Mesenchymal stem cell (in vitro differentiated cells and primary cell): ENCODE measurements around the gene PRKAG3.
A peak's percentile ranks its signal among the peaks of the same experiment; 100 is the strongest.

Experiments used
- DNase-seq: peaks from one replicate; pipeline ENCODE4 v3.0.0-alpha.2; 2013
- H2AFZ ChIP-seq: one replicate; pipeline ENCODE4 v1.6.1; 2013; ENCODE audit warnings: low read depth, mild to moderate bottlenecking, control low read depth, inconsistent platforms, low read length, moderate library complexity
- H2AK5ac ChIP-seq: 2 replicates; pipeline ENCODE4 v1.6.1; 2013; ENCODE audit warnings: low read length, moderate library complexity, mild to moderate bottlenecking, inconsistent platforms; ENCODE audit not compliant: severe bottlenecking
- H2BK120ac ChIP-seq: one replicate; pipeline ENCODE4 v1.6.1; 2013; ENCODE audit warnings: low read depth, mild to moderate bottlenecking, inconsistent platforms, low read length, moderate library complexity
- H2BK12ac ChIP-seq, 2 experiments: one replicate each; pipeline ENCODE4 v1.6.1; 2013; ENCODE audit warnings: inconsistent platforms in 2 of 2, low read length in 2 of 2, mild to moderate bottlenecking in 2 of 2, moderate library complexity in 2 of 2, control low read depth in 1 of 2
- H2BK15ac ChIP-seq: one replicate; pipeline ENCODE4 v1.6.1; 2013; ENCODE audit warnings: mild to moderate bottlenecking, low read depth, inconsistent platforms; ENCODE audit not compliant: poor library complexity, severe bottlenecking
- H2BK5ac ChIP-seq: 2 replicates; pipeline ENCODE4 v1.6.1; 2013; ENCODE audit warnings: low read depth, mild to moderate bottlenecking, low read length, control low read depth, inconsistent platforms; ENCODE audit not compliant: poor library complexity, severe bottlenecking
- H3K14ac ChIP-seq, 2 experiments: one replicate each; pipeline ENCODE4 v1.6.1; 2013; ENCODE audit warnings: inconsistent platforms in 2 of 2, low read length in 2 of 2, control low read depth in 1 of 2, mild to moderate bottlenecking in 1 of 2, moderate library complexity in 1 of 2
- H3K18ac ChIP-seq, 2 experiments: one replicate each; pipeline ENCODE4 v1.6.1; 2013; ENCODE audit warnings: inconsistent platforms in 2 of 2, low read length in 2 of 2, control low read depth in 1 of 2, low read depth in 1 of 2, mild to moderate bottlenecking in 1 of 2
- H3K23ac ChIP-seq, 2 experiments: one replicate each; pipeline ENCODE4 v1.6.1; 2013; ENCODE audit warnings: inconsistent platforms in 2 of 2, low read length in 2 of 2, mild to moderate bottlenecking in 2 of 2, moderate library complexity in 2 of 2, control low read depth in 1 of 2
- H3K27ac ChIP-seq: 2 replicates; pipeline ENCODE4 v1.5.1; 2013; ENCODE audit warnings: mild to moderate bottlenecking, moderate library complexity, low read length, control low read depth, inconsistent platforms; ENCODE audit not compliant: poor library complexity, severe bottlenecking
- H3K27me3 ChIP-seq, 2 experiments: 2 replicates each; pipeline versions ENCODE4 v1.6.1 to v1.7.0; 2013; ENCODE audit warnings: low read length in 2 of 2, mild to moderate bottlenecking in 2 of 2, moderate library complexity in 2 of 2, control low read depth in 1 of 2, inconsistent platforms in 1 of 2; ENCODE audit not compliant: control insufficient read depth in 1 of 2, insufficient read depth in 1 of 2
- H3K36me3 ChIP-seq, 2 experiments: 2 replicates each; pipeline versions ENCODE4 v1.6.1 to v1.7.0; 2013; ENCODE audit warnings: low read length in 2 of 2, control low read depth in 1 of 2, inconsistent platforms in 1 of 2, low read depth in 1 of 2, mild to moderate bottlenecking in 1 of 2; ENCODE audit not compliant: insufficient read depth in 2 of 2, control insufficient read depth in 1 of 2
- H3K4ac ChIP-seq, 2 experiments: one replicate each; pipeline ENCODE4 v1.6.1; 2013; ENCODE audit warnings: inconsistent platforms in 2 of 2, low read length in 2 of 2, mild to moderate bottlenecking in 2 of 2, moderate library complexity in 2 of 2, control low read depth in 1 of 2, low read depth in 1 of 2
- H3K4me1 ChIP-seq: 2 replicates; pipeline ENCODE4 v1.6.1; 2013; ENCODE audit warnings: low read depth, low read length, control low read depth; ENCODE audit not compliant: control insufficient read depth, insufficient read depth
- H3K4me2 ChIP-seq: 2 replicates; pipeline ENCODE4 v1.6.1; 2013; ENCODE audit warnings: low read length, mild to moderate bottlenecking, inconsistent platforms; ENCODE audit not compliant: poor library complexity, severe bottlenecking
- H3K4me3 ChIP-seq, 2 experiments: 2 replicates each; pipeline versions ENCODE4 v1.5.1 to v1.7.0; 2013; ENCODE audit warnings: low read length in 2 of 2, mild to moderate bottlenecking in 2 of 2, control low read depth in 1 of 2, low read depth in 1 of 2; ENCODE audit not compliant: insufficient read depth in 1 of 2
- H3K79me1 ChIP-seq: replicated peaks from 2 replicates; pipeline ENCODE4 v1.6.1; 2013; ENCODE audit warnings: mild to moderate bottlenecking, control low read depth, low read length, inconsistent platforms; ENCODE audit not compliant: poor library complexity, severe bottlenecking
- H3K9ac ChIP-seq: 2 replicates; pipeline ENCODE4 v1.7.0; 2013; ENCODE audit warnings: mild to moderate bottlenecking, low read length, moderate library complexity
- H3K9me3 ChIP-seq: 2 replicates; pipeline ENCODE4 v1.7.0; 2013; ENCODE audit warnings: mild to moderate bottlenecking, low read length; ENCODE audit not compliant: control insufficient read depth
- H4K8ac ChIP-seq: one replicate; pipeline ENCODE4 v1.6.1; 2013; ENCODE audit warnings: inconsistent platforms, mild to moderate bottlenecking, low read length, moderate library complexity
- H4K91ac ChIP-seq: one replicate; pipeline ENCODE4 v1.6.1; 2013; ENCODE audit warnings: mild to moderate bottlenecking, low read length, inconsistent platforms
- WGBS: methylation state at CpG from one replicate; pipeline ENCODE4 v1.1.7; 2013; ENCODE audit warnings: mixed read lengths; 5-methylcytosine and 5-hydroxymethylcytosine counted together

The PRKAG3 gene

DNA sequence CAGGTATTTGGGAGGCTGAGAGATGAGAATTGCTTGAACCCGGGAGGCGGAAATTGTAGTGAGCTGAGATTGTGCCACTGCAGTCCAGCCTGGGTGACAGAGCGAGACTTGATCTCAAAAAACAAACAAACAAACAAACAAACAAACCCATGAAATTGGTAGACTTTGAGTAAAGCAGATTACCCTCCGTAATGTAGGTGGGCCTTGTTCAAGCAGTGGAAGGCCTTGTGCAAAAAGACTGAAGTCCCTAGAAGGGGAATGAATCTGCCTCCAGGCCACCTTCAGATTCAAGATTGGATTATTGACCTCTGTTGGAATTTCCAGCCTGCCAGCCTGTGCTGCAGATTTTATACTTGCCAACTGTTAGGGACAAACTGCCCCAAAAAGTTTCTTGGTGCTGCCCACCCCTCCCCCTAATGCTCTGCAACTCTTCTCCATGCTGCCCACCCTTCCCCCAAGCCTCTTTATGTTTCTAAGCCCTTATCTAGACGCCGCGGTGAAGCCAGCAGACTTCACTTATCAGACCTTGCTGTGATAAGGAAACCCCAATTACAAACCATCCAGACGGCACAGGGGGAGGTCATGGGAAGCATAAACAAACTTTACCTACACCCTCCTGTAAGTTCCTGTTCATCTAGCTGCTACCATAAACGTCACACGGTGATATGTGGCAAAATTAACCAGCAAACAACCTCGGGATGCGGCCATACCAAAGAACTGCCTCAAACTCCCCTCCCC is 32.7 kb downstream of the PRKAG3 start:
- H2AFZ ChIP-seq = no peak overlapping the region
- H2AK5ac ChIP-seq = no peak overlapping the region
- peaks cover 0 to 16% of the 10 kb centered on the region in 2 experiments for H3K27me3 ChIP-seq
- peak overlapping the region in 1 of 2 experiments; percentile 12 for H3K18ac ChIP-seq
- H3K4me2 ChIP-seq = no peak overlapping the region
- H2BK5ac ChIP-seq = no peak overlapping the region
- peaks cover 16% of the 10 kb centered on the region for H3K79me1 ChIP-seq
- peak overlapping the region; percentile 34 for H2BK120ac ChIP-seq
- DNase-seq = peak; percentile 8
- H3K4me3 ChIP-seq = no peak overlapping the region
- H3K36me3 ChIP-seq = no peaks in the 10 kb centered on the region
- H3K9me3 ChIP-seq = peaks cover under 1% of the 10 kb centered on the region
- H4K8ac ChIP-seq = no peak overlapping the region
- 18% methylated on average over 9 of the region's 12 CpGs for WGBS
- H3K14ac ChIP-seq = no peak overlapping the region
- no peaks in the 10 kb centered on the region for H3K4me1 ChIP-seq
- no peak overlapping the region for H3K9ac ChIP-seq
- no peak overlapping the region for H2BK15ac ChIP-seq
- H3K27ac ChIP-seq = no peak overlapping the region
- H2BK12ac ChIP-seq = no peak overlapping the region
- H3K4ac ChIP-seq = no peak overlapping the region
- no peak overlapping the region for H3K23ac ChIP-seq
- no peak overlapping the region for H4K91ac ChIP-seq

DNA sequence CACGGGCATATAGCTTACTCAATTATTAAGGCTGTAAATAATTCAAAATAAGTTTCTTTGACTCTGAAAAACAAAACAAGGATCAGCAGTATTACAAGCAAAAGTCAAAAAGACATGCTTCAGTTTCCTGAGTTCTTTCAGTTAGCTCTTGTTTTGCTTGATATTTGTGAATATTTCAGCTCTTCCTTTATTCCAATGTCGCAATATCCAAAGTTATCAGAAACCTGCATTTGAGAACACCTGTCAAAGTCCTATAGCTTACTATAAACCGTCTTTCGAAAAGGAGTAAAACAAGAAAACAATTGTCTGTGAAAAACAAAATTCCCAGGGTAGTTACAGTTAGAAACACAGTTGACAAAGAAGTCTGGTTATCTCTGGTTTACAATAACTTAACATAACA is 34.9 kb downstream of the PRKAG3 start:
- no peak overlapping the region for H2BK12ac ChIP-seq
- H3K79me1 ChIP-seq = peaks cover 18% of the 10 kb centered on the region
- no peak overlapping the region for H2BK120ac ChIP-seq
- no peak for DNase-seq
- H2BK5ac ChIP-seq = no peak overlapping the region
- WGBS = no CpG with 5 or more reads among the region's 4 CpGs
- no peak overlapping the region for H3K27ac ChIP-seq
- no peak overlapping the region for H3K4me3 ChIP-seq
- H3K23ac ChIP-seq = no peak overlapping the region
- H3K18ac ChIP-seq = no peak overlapping the region
- H3K9me3 ChIP-seq = no peaks in the 10 kb centered on the region
- no peak overlapping the region for H3K4me2 ChIP-seq
- H3K4ac ChIP-seq = no peak overlapping the region
- H4K8ac ChIP-seq = no peak overlapping the region
- no peak overlapping the region for H3K9ac ChIP-seq
- H4K91ac ChIP-seq = no peak overlapping the region
- H2AFZ ChIP-seq = no peak overlapping the region
- no peak overlapping the region for H2BK15ac ChIP-seq
- H3K14ac ChIP-seq = no peak overlapping the region
- no peaks in the 10 kb centered on the region for H3K4me1 ChIP-seq
- no peaks in the 10 kb centered on the region for H3K36me3 ChIP-seq
- H2AK5ac ChIP-seq = no peak overlapping the region
- H3K27me3 ChIP-seq = peaks cover 0 to 11% of the 10 kb centered on the region in 2 experiments

DNA sequence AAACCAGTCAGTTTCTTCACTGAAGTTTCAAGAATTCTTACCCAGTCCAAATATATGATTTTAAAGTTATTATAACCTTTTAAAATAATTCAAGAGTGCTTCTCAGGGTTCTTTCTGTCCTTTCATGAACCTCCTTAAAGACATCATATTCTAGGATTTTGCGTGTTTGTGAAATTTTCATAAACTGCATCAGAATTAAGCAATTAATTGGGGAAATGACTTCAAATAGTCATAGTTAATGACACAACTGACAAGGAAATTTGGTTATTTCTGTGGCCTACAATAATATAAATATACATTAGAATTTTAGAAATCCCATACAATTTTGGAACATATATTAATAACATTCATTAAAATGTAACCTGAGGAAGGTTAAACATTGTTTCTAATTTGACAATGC is 39.2 kb downstream of the PRKAG3 start:
- H3K4ac ChIP-seq = no peak overlapping the region
- DNase-seq = no peak
- H3K9ac ChIP-seq = no peak overlapping the region
- H3K9me3 ChIP-seq = no peaks in the 10 kb centered on the region
- no peak overlapping the region for H2BK15ac ChIP-seq
- H3K36me3 ChIP-seq = no peaks in the 10 kb centered on the region
- H2BK120ac ChIP-seq = no peak overlapping the region
- no peak overlapping the region for H2BK12ac ChIP-seq
- no peaks in the 10 kb centered on the region for H3K27me3 ChIP-seq
- no peak overlapping the region for H3K23ac ChIP-seq
- no peak overlapping the region for H2AFZ ChIP-seq
- H3K27ac ChIP-seq = no peak overlapping the region
- H3K4me3 ChIP-seq = no peak overlapping the region
- WGBS = no CpG with 5 or more reads among the region's 1 CpG
- no peak overlapping the region for H3K18ac ChIP-seq
- H3K14ac ChIP-seq = no peak overlapping the region
- no peak overlapping the region for H2AK5ac ChIP-seq
- peaks cover 23% of the 10 kb centered on the region for H3K79me1 ChIP-seq
- no peak overlapping the region for H3K4me2 ChIP-seq
- H3K4me1 ChIP-seq = no peaks in the 10 kb centered on the region
- H2BK5ac ChIP-seq = no peak overlapping the region
- H4K91ac ChIP-seq = no peak overlapping the region
- no peak overlapping the region for H4K8ac ChIP-seq

GRCh38 chr2:218788529-218789255 is 42.9 kb downstream of the PRKAG3 start:
- no peak overlapping the region for H2AK5ac ChIP-seq
- no peak overlapping the region for H3K4ac ChIP-seq
- peaks cover 12% of the 10 kb centered on the region for H3K4me1 ChIP-seq
- WGBS = 88% methylated on average over 2 of the region's 2 CpGs
- H3K9ac ChIP-seq = no peak overlapping the region
- no peak overlapping the region for H3K14ac ChIP-seq
- H3K27ac ChIP-seq = no peak overlapping the region
- no peak overlapping the region for H3K23ac ChIP-seq
- H3K36me3 ChIP-seq = no peaks in the 10 kb centered on the region
- H3K27me3 ChIP-seq = no peaks in the 10 kb centered on the region
- H3K18ac ChIP-seq = no peak overlapping the region
- H2BK15ac ChIP-seq = no peak overlapping the region
- DNase-seq = no peak
- H3K79me1 ChIP-seq = peaks cover 22% of the 10 kb centered on the region
- no peak overlapping the region for H2AFZ ChIP-seq
- H2BK120ac ChIP-seq = no peak overlapping the region
- H3K4me2 ChIP-seq = no peak overlapping the region
- H4K8ac ChIP-seq = no peak overlapping the region
- H2BK5ac ChIP-seq = no peak overlapping the region
- no peak overlapping the region for H2BK12ac ChIP-seq
- H4K91ac ChIP-seq = no peak overlapping the region
- H3K4me3 ChIP-seq = no peak overlapping the region
- H3K9me3 ChIP-seq = no peaks in the 10 kb centered on the region
